ENCODE results near the gene XIRP2. TPM values are rescaled to one million over a fixed set of nuclear protein-coding genes. Genes with fewer than 3 reads are reported as not detected.

Gene XIRP2
- total RNA-seq, 2 experiments from 2014 or later: not detected

- no peaks in the 10 kb centered on the region for H3K4me1 Mint-ChIP-seq (ENCODE audit: low read depth)
- no peaks in the 10 kb centered on the region for H3K36me3 Mint-ChIP-seq (ENCODE audit: low read depth)
- peaks cover 1% of the 10 kb centered on the region for H3K27me3 Mint-ChIP-seq
- TF ChIP-seq, protein P1, sequence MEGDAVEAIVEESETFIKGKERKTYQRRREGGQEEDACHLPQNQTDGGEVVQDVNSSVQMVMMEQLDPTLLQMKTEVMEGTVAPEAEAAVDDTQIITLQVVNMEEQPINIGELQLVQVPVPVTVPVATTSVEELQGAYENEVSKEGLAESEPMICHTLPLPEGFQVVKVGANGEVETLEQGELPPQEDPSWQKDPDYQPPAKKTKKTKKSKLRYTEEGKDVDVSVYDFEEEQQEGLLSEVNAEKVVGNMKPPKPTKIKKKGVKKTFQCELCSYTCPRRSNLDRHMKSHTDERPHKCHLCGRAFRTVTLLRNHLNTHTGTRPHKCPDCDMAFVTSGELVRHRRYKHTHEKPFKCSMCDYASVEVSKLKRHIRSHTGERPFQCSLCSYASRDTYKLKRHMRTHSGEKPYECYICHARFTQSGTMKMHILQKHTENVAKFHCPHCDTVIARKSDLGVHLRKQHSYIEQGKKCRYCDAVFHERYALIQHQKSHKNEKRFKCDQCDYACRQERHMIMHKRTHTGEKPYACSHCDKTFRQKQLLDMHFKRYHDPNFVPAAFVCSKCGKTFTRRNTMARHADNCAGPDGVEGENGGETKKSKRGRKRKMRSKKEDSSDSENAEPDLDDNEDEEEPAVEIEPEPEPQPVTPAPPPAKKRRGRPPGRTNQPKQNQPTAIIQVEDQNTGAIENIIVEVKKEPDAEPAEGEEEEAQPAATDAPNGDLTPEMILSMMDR (IDR thresholded peaks at IDR 0.05): no peak
- DNase-seq (no peak), ATAC-seq (no peak)
- no peak overlapping the region for H3K27ac Mint-ChIP-seq
- ChIA-PET POLR2A (no interaction called here), CTCF (no interaction called here)
- H3K4me3 Mint-ChIP-seq: no peak overlapping the region
- H3K9me3 Mint-ChIP-seq: no peaks in the 10 kb centered on the region
- intact Hi-C loops (cut with micrococcal nuclease): no loop called here
Measured at GRCh38 chr2:166944909-166945308, 56.6 kb downstream of the XIRP2 start.

GRCh38 chr2:166957686-166958085, 69.4 kb downstream of the XIRP2 start:
- Mint-ChIP-seq H3K36me3 (ENCODE audit: low read depth) (no peaks in the 10 kb centered on the region), H3K27ac (no peak overlapping the region), H3K4me3 (no peak overlapping the region), H3K4me1 (ENCODE audit: low read depth) (no peaks in the 10 kb centered on the region), H3K27me3 (no peaks in the 10 kb centered on the region), H3K9me3 (no peaks in the 10 kb centered on the region)
- TF ChIP-seq, protein P1 (IDR thresholded peaks at IDR 0.05): no peak
- CTCF ChIA-PET: no interaction called here
- DNase-seq: no peak
- no peak for ATAC-seq
- POLR2A ChIA-PET: no interaction called here
- intact Hi-C loops (cut with micrococcal nuclease): no loop called here

GRCh38 chr2:166958986-166959481, 70.8 kb downstream of the XIRP2 start:
- intact Hi-C loops (cut with micrococcal nuclease): no loop called here
- POLR2A ChIA-PET: no interaction called here
- Mint-ChIP-seq H3K9me3 (no peaks in the 10 kb centered on the region), H3K4me3 (no peak overlapping the region), H3K27me3 (no peaks in the 10 kb centered on the region), H3K36me3 (ENCODE audit: low read depth) (no peaks in the 10 kb centered on the region), H3K4me1 (ENCODE audit: low read depth) (no peaks in the 10 kb centered on the region), H3K27ac (no peak overlapping the region)
- no peak for ATAC-seq
- TF ChIP-seq, protein P1 (IDR thresholded peaks at IDR 0.05): no peak
- CTCF ChIA-PET: no interaction called here
- no peak for DNase-seq

DNA sequence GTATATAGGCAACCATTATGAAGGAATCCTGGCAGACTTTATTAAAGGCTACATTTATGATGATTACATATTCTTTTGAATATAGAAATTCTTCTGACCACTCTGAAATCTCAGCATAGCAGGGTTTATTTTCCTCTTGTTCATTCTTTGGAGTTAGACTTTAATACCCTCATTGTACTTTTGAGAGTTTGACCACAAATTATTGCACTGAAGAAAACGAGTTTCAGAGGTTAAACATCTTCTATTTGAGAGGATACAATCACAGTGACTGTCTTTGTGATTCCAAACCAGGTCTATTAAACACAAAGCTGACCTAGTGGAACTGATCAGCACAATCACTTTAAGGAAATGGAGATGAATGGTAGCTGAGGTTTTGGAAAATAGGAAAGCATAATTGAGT, 71.3 kb downstream of the XIRP2 start:
- ChIA-PET CTCF (no interaction called here), POLR2A (no interaction called here)
- ATAC-seq (no peak), DNase-seq (no peak)
- Mint-ChIP-seq H3K27me3 (no peaks in the 10 kb centered on the region), H3K36me3 (ENCODE audit: low read depth) (no peaks in the 10 kb centered on the region), H3K4me1 (ENCODE audit: low read depth) (no peaks in the 10 kb centered on the region), H3K9me3 (no peaks in the 10 kb centered on the region), H3K4me3 (no peak overlapping the region), H3K27ac (no peak overlapping the region)
- TF ChIP-seq, protein P1 (IDR thresholded peaks at IDR 0.05): no peak
- intact Hi-C loops (cut with micrococcal nuclease): no loop called here

DNA sequence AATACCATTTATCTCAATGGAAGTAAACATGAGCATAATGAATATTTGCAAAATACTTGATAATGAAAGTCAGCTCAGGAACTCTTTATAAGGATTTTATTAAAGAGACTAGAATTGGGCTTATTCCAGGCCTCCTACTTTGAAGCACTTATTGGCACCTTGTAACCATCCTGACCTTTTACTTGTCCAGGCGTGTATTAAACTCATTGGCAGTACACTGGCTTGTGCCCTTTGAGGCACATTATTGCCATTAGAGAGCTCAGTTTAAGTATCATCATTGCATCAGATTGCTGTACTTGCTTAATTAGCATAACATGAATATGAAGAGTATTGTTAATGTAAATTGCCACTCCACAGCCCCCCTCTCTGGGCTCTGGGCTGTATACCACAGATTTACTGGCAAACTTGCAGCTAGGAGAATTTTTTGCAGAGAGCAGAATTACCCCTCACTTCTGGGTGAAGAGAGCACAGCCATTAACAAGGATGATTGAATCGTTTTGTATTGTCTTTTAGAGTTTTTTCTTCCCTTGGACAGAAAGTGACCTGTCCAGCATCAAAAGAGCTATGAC, 72.5 kb downstream of the XIRP2 start:
- Mint-ChIP-seq H3K36me3 (ENCODE audit: low read depth) (no peaks in the 10 kb centered on the region), H3K9me3 (no peaks in the 10 kb centered on the region), H3K27ac (no peak overlapping the region), H3K27me3 (no peaks in the 10 kb centered on the region), H3K4me1 (ENCODE audit: low read depth) (no peaks in the 10 kb centered on the region), H3K4me3 (no peak overlapping the region)
- intact Hi-C loops (cut with micrococcal nuclease): no loop called here
- ATAC-seq (no peak), DNase-seq (no peak)
- POLR2A ChIA-PET: no interaction called here
- CTCF ChIA-PET: no interaction called here
- TF ChIP-seq, protein P1 (IDR thresholded peaks at IDR 0.05): no peak

Data from activated CD8-positive, alpha-beta T cell treated with anti-CD3 and anti-CD28 coated beads for 36 hours (primary cell).